ENCODE results near the gene RASGRF2. TPM values are rescaled to one million over a fixed set of nuclear protein-coding genes. Genes with fewer than 3 reads are reported as not detected.

Gene RASGRF2
- total and polyA plus RNA-seq, 2 of the 8 experiments (the other 6 are each of a cell fraction or from before 2014, with no cell fraction given): 2.6 to 29.5 TPM

GRCh38 chr5:81044868-81045267, 84.7 kb downstream of the RASGRF2 start (continued):
- TF ChIP-seq PHF8 (conservative IDR thresholded peaks at IDR 0.05; ENCODE audit: low read depth, low read length) (no peak), ZNF274 (IDR thresholded peaks at IDR 0.05; ENCODE audit: borderline replicate concordance, extremely low read depth, low read length) (no peak), CHD2 (IDR thresholded peaks at IDR 0.05; ENCODE audit: low read length) (no peak), NRF1 (IDR thresholded peaks at IDR 0.05; ENCODE audit: low read depth, low read length) (no peak), CHD1 (IDR thresholded peaks at IDR 0.05; ENCODE audit: low read depth, low read length) (no peak), TAF1 (IDR thresholded peaks at IDR 0.05; ENCODE audit: low read depth, low read length) (no peak)

Data from H1 (cell line).